ENCODE results near the gene ATP1B4. TPM values are rescaled to one million over a fixed set of nuclear protein-coding genes. Genes with fewer than 3 reads are reported as not detected.

The ATP1B4 gene
- total and polyA plus RNA-seq, 10 of the 15 experiments (the other 5 are each of a cell fraction or from before 2014, with no cell fraction given) = not detected

- Histone ChIP-seq H3K36me3 (ENCODE audit: control insufficient read depth in 2 of 2, insufficient read depth in 2 of 2, low read length in 1 of 2) (no peaks in the 10 kb centered on the region), H3K27ac (ENCODE audit: control insufficient read depth, insufficient read depth) (no peak overlapping the region), H3K4me3 (no peak overlapping the region), H2AFZ (ENCODE audit: control insufficient read depth, low read depth, low read length) (no peak overlapping the region), H3K27me3 (replicated peaks in 1 of 2; ENCODE audit: control insufficient read depth in 2 of 2, insufficient read depth in 2 of 2, low read length in 1 of 2) (peaks cover 2 to 7% of the 10 kb centered on the region in 2 experiments; a peak in 3 of 4 replicates), H3K9me3 (replicated peaks; ENCODE audit: control insufficient read depth, insufficient read depth, low read length) (no peaks in the 10 kb centered on the region), H4K20me1 (ENCODE audit: control insufficient read depth, insufficient read depth) (no peaks in the 10 kb centered on the region), H3K4me1 (ENCODE audit: control insufficient read depth, insufficient read depth, low read length) (no peaks in the 10 kb centered on the region), H3K79me2 (ENCODE audit: control insufficient read depth, insufficient read depth, low read length) (no peaks in the 10 kb centered on the region), H3K4me2 (ENCODE audit: control insufficient read depth, insufficient read depth) (no peak overlapping the region), H3K9ac (ENCODE audit: control insufficient read depth, insufficient read depth, low read length) (no peak overlapping the region)
- ATAC-seq (no peak), DNase-seq (ENCODE audit: low read depth, low spot score) (no peak), FAIRE-seq (no peak)
- ChIA-PET POLR2A (no interaction called here), RAD21 (ENCODE audit: unreplicated experiment) (no interaction called here), SMC1A (ENCODE audit: uncharacterized antibody, unreplicated experiment) (no interaction called here), CTCF (interaction anchor here (0.7 to 1.9 kb wide), 2 partner anchors 14 to 16 kb away, joined by 3 to 5 read pairs; no protein-coding TSS in a partner anchor)
- intact Hi-C loops (cut with micrococcal nuclease; ENCODE audit: unreplicated experiment) (loop anchor here (5.0 kb wide), 1 partner anchor 142 kb away; no protein-coding TSS in a partner anchor), in situ Hi-C loops (cut with MboI) (no loop called here)
- 5% methylated on average over 4 of the region's 4 CpGs for WGBS (ENCODE audit: insufficient coverage, insufficient replicate concordance, low lambda C conversion rate, missing lambda C conversion rate)
- TF ChIP-seq MEF2A (IDR thresholded peaks at IDR 0.05; ENCODE audit: insufficient read depth, low read depth, low read length) = no peak
- no peak for TF ChIP-seq YBX1 (IDR thresholded peaks at IDR 0.05)
- no peak for TF ChIP-seq HDAC6 (IDR thresholded peaks at IDR 0.05; ENCODE audit: unreplicated experiment)
- TF ChIP-seq POLR2AphosphoS2 (IDR thresholded peaks at IDR 0.05; ENCODE audit: low read depth, low read length) = no peak
- BruUV-seq (replicated peaks) = no TSS peak
Observed at GRCh38 chrX:120315776-120316175, 46.1 kb upstream of the ATP1B4 start.

DNA sequence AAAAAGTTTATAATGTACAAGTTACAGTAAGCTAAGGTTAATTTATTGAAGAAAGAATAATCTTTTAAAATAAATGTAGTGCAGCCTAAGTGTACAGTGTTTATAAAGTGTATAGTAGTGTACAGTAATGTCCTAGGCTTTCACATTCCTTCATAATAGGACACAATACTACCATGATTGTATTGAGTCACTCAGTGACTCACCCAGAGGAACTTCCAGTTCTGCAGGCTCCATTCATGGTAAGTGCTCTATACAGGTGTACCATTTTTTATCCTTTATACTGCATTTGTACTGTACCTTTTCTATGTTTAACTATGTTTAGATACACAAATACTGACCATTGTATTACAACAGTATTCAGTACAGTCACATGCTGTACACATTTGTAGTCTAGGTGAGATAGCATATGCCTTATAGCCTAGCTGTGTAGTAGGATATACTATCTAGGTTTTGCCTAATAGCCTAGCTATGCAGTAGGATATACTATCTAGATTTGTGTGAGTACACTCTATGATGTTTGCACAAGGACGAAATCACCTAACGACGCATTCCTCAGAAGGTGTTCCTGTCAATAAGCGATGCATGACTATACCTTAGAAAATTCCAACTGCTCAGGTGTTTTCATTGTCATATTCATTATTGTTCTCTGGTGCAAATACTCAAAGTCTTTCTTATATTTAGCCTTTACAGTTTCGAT, 45.2 kb upstream of the ATP1B4 start:
- FAIRE-seq = no peak
- Histone ChIP-seq H3K27ac (ENCODE audit: control insufficient read depth, insufficient read depth) (no peak overlapping the region), H4K20me1 (ENCODE audit: control insufficient read depth, insufficient read depth) (no peaks in the 10 kb centered on the region), H3K79me2 (ENCODE audit: control insufficient read depth, insufficient read depth, low read length) (no peaks in the 10 kb centered on the region), H3K9ac (ENCODE audit: control insufficient read depth, insufficient read depth, low read length) (no peak overlapping the region), H3K4me1 (ENCODE audit: control insufficient read depth, insufficient read depth, low read length) (no peaks in the 10 kb centered on the region), H3K36me3 (ENCODE audit: control insufficient read depth in 2 of 2, insufficient read depth in 2 of 2, low read length in 1 of 2) (no peaks in the 10 kb centered on the region), H3K27me3 (replicated peaks in 1 of 2; ENCODE audit: control insufficient read depth in 2 of 2, insufficient read depth in 2 of 2, low read length in 1 of 2) (no peaks in the 10 kb centered on the region; a peak in 1 of 4 replicates), H3K4me2 (ENCODE audit: control insufficient read depth, insufficient read depth) (no peak overlapping the region), H3K4me3 (no peak overlapping the region), H2AFZ (ENCODE audit: control insufficient read depth, low read depth, low read length) (no peak overlapping the region), H3K9me3 (replicated peaks; ENCODE audit: control insufficient read depth, insufficient read depth, low read length) (no peaks in the 10 kb centered on the region)
- 40% methylated on average over 5 of the region's 5 CpGs for WGBS (ENCODE audit: insufficient coverage, insufficient replicate concordance, low lambda C conversion rate, missing lambda C conversion rate)
- no peak for DNase-seq (ENCODE audit: low read depth, low spot score)
- ChIA-PET RAD21 (ENCODE audit: unreplicated experiment) (interaction anchor here (0.6 kb wide), 1 partner anchor 148 kb away, joined by 3 read pairs; no protein-coding TSS in a partner anchor), SMC1A (ENCODE audit: uncharacterized antibody, unreplicated experiment) (no interaction called here), CTCF (interaction anchor here (0.7 to 1.9 kb wide), 3 partner anchors 15 to 66 kb away, joined by 3 to 5 read pairs (median 3); partner anchors contain the start of gene ZBTB33), POLR2A (no interaction called here)
- intact Hi-C loops (cut with micrococcal nuclease; ENCODE audit: unreplicated experiment) = loop anchor here (5.0 kb wide), 1 partner anchor 141 kb away; no protein-coding TSS in a partner anchor
- no TSS peak for BruUV-seq (replicated peaks)
- in situ Hi-C loops (cut with MboI) = no loop called here
- ATAC-seq = no peak
- no peak for TF ChIP-seq PRDM15 (CRISPR knock-in tag; IDR thresholded peaks at IDR 0.05)
- TF ChIP-seq SUZ12 (IDR thresholded peaks at IDR 0.05; ENCODE audit: unreplicated experiment) = no peak
- TF ChIP-seq CBX5 (IDR thresholded peaks at IDR 0.05; ENCODE audit: low read depth) = no peak
- no peak for TF ChIP-seq BRCA1 (IDR thresholded peaks at IDR 0.05; ENCODE audit: low read depth, low read length)
- no peak for TF ChIP-seq BCL3 (IDR thresholded peaks at IDR 0.05; ENCODE audit: borderline replicate concordance, insufficient read depth, low read depth, low read length, poor library complexity, severe bottlenecking)
- TF ChIP-seq MYC (IDR thresholded peaks at IDR 0.05; ENCODE audit: insufficient read depth, insufficient read length, insufficient replicate concordance, low read length, severe bottlenecking) = no peak
- TF ChIP-seq CBFB (IDR thresholded peaks at IDR 0.05; ENCODE audit: low read depth) = no peak
